ENCODE results near the gene SNX19. TPM values are rescaled to one million over a fixed set of nuclear protein-coding genes. Genes with fewer than 3 reads are reported as not detected.

SNX19 gene
- total RNA-seq, 1 experiment from 2014 or later, result 34.4 TPM

- Histone ChIP-seq H3K23ac (ENCODE audit: insufficient read length, low read depth, low read length) (no peak overlapping the region), H3K23me2 (ENCODE audit: insufficient read length, low read depth, low read length, poor library complexity, severe bottlenecking) (no peaks in the 10 kb centered on the region), H3K4ac (ENCODE audit: low read depth, low read length) (no peak overlapping the region), H4K91ac (ENCODE audit: insufficient read length, low read depth, low read length) (no peak overlapping the region), H4K5ac (ENCODE audit: insufficient read length, low read depth, low read length) (no peak overlapping the region), H4K20me1 (ENCODE audit: control insufficient read depth, insufficient read depth, insufficient read length) (no peaks in the 10 kb centered on the region), H3K79me1 (ENCODE audit: insufficient read depth, low read depth, low read length, poor library complexity, severe bottlenecking) (no peaks in the 10 kb centered on the region), H3K4me1 (ENCODE audit: insufficient read depth, low read length) (no peaks in the 10 kb centered on the region), H2BK120ac (ENCODE audit: low read depth, low read length, poor library complexity, severe bottlenecking) (no peak overlapping the region), H2BK5ac (ENCODE audit: insufficient read length, low read length) (no peak overlapping the region), H3K9me3 (ENCODE audit: control insufficient read depth, low read depth, low read length) (no peaks in the 10 kb centered on the region), H3K79me2 (ENCODE audit: insufficient read depth, low read length) (no peaks in the 10 kb centered on the region), H3K4me2 (ENCODE audit: insufficient read depth, insufficient read length, low read length) (no peak overlapping the region), H3T11ph (ENCODE audit: low read length) (no peak overlapping the region), H3K27me3 (ENCODE audit: insufficient read depth, low read length) (no peaks in the 10 kb centered on the region), H3K14ac (ENCODE audit: insufficient read depth, low read length) (no peak overlapping the region), H3K9ac (ENCODE audit: extremely low read depth, insufficient read length, low read length) (no peak overlapping the region), H2AK5ac (ENCODE audit: insufficient read length, low read length) (no peak overlapping the region), H2BK20ac (ENCODE audit: low read depth, low read length, poor library complexity, severe bottlenecking) (no peak overlapping the region), H2BK15ac (ENCODE audit: low read depth, low read length) (no peak overlapping the region), H3K27ac (ENCODE audit: insufficient read length, low read depth, low read length) (no peak overlapping the region), H4K8ac (replicated peaks; ENCODE audit: insufficient read length, low read depth, low read length) (no peak overlapping the region), H3K18ac (ENCODE audit: insufficient read length, low read depth, low read length) (no peak overlapping the region), H2BK12ac (ENCODE audit: insufficient read length, low read depth, low read length) (no peak overlapping the region), H2AFZ (ENCODE audit: low read length) (no peak overlapping the region), H3K56ac (ENCODE audit: insufficient read length, low read depth, low read length) (no peak overlapping the region)
- no peak for TF ChIP-seq CTCF (conservative IDR thresholded peaks at IDR 0.05)
- Mint-ChIP-seq H3K9me3 (no peaks in the 10 kb centered on the region; a peak in 1 of 5 replicates), H3K4me1 (peaks cover 2 to 5% of the 10 kb centered on the region in 2 experiments; a peak in 2 of 4 replicates), H3K27me3 (ENCODE audit: low read depth) (peaks cover 11% of the 10 kb centered on the region), H3K27ac (no peak overlapping the region), H3K36me3 (ENCODE audit: insufficient read depth in 1 of 3, low read depth in 3 of 3) (no peaks in the 10 kb centered on the region), H3K4me3 (no peak overlapping the region)
- DNase-seq, result no peak
- WGBS (ENCODE audit: extremely low coverage, insufficient read length, low lambda C conversion rate), result no CpG with 5 or more reads among the region's 2 CpGs
Measured at GRCh38 chr11:130937051-130937450, 20.8 kb upstream of the SNX19 start.

All from H9 (cell line).